Natural killer cell (primary cell): ENCODE data around the gene PXDN. TPM values are rescaled to one million over a fixed set of nuclear protein-coding genes. Genes with fewer than 3 reads are reported as not detected.

ENCODE experiments used
- ATAC-seq, 3 donors: fragments of 150-1000 bp in 2 of 3; fragments of 200-7000 bp in 1 of 3; cut with Tn5 transposase; 1 replicate in 1 of 3; 2 replicates in 2 of 3; pipeline ENCODE4 v1.10.0; 2021; ENCODE audit warnings: mild to moderate bottlenecking in 2 of 3, moderate library complexity in 2 of 3
- DNase-seq, 2 donors: peaks; one replicate each; pipeline versions ENCODE4 v3.0.0 to v3.0.0-alpha.2; 2013 to 2021; ENCODE audit warnings: mixed read lengths in 1 of 2
- H3K27ac ChIP-seq: one replicate; pipeline ENCODE4 v1.5.1; 2013; ENCODE audit warnings: mild to moderate bottlenecking, low read length
- H3K27me3 ChIP-seq: one replicate; pipeline ENCODE4 v1.6.1; 2013; ENCODE audit warnings: low read length; ENCODE audit not compliant: control insufficient read depth, insufficient read depth
- H3K36me3 ChIP-seq: one replicate; pipeline ENCODE4 v1.6.1; 2013; ENCODE audit warnings: low read length; ENCODE audit not compliant: control insufficient read depth, insufficient read depth
- H3K4me1 ChIP-seq: one replicate; pipeline ENCODE4 v1.6.1; 2013; ENCODE audit warnings: low read length; ENCODE audit not compliant: control insufficient read depth, insufficient read depth
- H3K4me3 ChIP-seq: one replicate; pipeline ENCODE4 v1.5.1; 2013; ENCODE audit warnings: low read length
- H3K9me3 ChIP-seq: one replicate; pipeline ENCODE4 v1.6.1; 2013; ENCODE audit warnings: low read length; ENCODE audit not compliant: control insufficient read depth, insufficient read depth
- H3K27ac Mint-ChIP-seq, 2 donors: one replicate each; pipeline ENCODE4 v1.8.0; 2022; ENCODE audit warnings: mild to moderate bottlenecking in 2 of 2, mixed read lengths in 2 of 2, moderate library complexity in 1 of 2
- H3K27me3 Mint-ChIP-seq, 2 donors: one replicate each; pipeline ENCODE4 v1.8.0; 2022; ENCODE audit warnings: low read depth in 2 of 2, mixed read lengths in 2 of 2
- H3K36me3 Mint-ChIP-seq: one replicate; pipeline ENCODE4 v1.8.0; 2022; ENCODE audit warnings: mixed read lengths
- H3K4me1 Mint-ChIP-seq, 2 donors: one replicate each; pipeline ENCODE4 v1.8.0; 2022; ENCODE audit warnings: mixed read lengths in 2 of 2
- H3K4me3 Mint-ChIP-seq: one replicate; pipeline ENCODE4 v1.8.0; 2022; ENCODE audit warnings: mild to moderate bottlenecking, moderate library complexity, mixed read lengths
- H3K9me3 Mint-ChIP-seq, 2 donors: one replicate each; pipeline ENCODE4 v1.8.0; 2022; ENCODE audit warnings: mixed read lengths in 2 of 2
- CTCF ChIP-seq: fragments of 200-600 bp; IDR thresholded peaks from one replicate; pipeline ENCODE4 v1.8.0; 2022; ENCODE audit warnings: antibody characterized with exemption
- WGBS: methylation state at CpG from one replicate; pipeline ENCODE4 v1.1.7; 2013; ENCODE audit warnings: missing lambda C conversion rate; ENCODE audit not compliant: insufficient coverage; 5-methylcytosine and 5-hydroxymethylcytosine counted together
- intact Hi-C: fragments of 100-400 bp; cut with micrococcal nuclease; formaldehyde crosslinking; loops from one replicate; pipeline ENCODE4 v1.14.2; 2022
- total RNA-seq, 4 donors: library from RNA; stranded (reverse); fragments of 120-200 nt in 1 of 4; gene quantifications; one replicate each; pipeline versions ENCODE4 v1.2.3 to v1.2.4, GENCODE V29; 2013 to 2022

The PXDN gene
- total RNA-seq, 3 donors from 2014 or later (not counting 1 experiment from before 2014, with no cell fraction given), result 2.1 to 3.7 (median 2.5) TPM

- H3K4me1 Mint-ChIP-seq, result no peaks in the 10 kb centered on the region
These were observed 52.0 kb downstream of the PXDN start for GRCh38 chr2:1692342-1692741.

GRCh38 chr2:1691366-1691765 lies 52.9 kb downstream of the PXDN start:
- H3K4me1 ChIP-seq, result no peaks in the 10 kb centered on the region
- no peak overlapping the region for H3K4me3 Mint-ChIP-seq
- no peak overlapping the region for H3K27ac Mint-ChIP-seq
- H3K4me3 ChIP-seq, result no peak overlapping the region
- H3K9me3 ChIP-seq, result no peaks in the 10 kb centered on the region
- peaks cover 0 to 4% of the 10 kb centered on the region in 2 donors for H3K27me3 Mint-ChIP-seq
- H3K27ac ChIP-seq, result no peak overlapping the region
- no peaks in the 10 kb centered on the region for H3K4me1 Mint-ChIP-seq
- H3K27me3 ChIP-seq, result no peaks in the 10 kb centered on the region
- no peak for ATAC-seq
- intact Hi-C loops, result no loop called here
- no peaks in the 10 kb centered on the region for H3K36me3 Mint-ChIP-seq
- peaks cover 0 to 2% of the 10 kb centered on the region in 2 donors for H3K9me3 Mint-ChIP-seq
- no peaks in the 10 kb centered on the region for H3K36me3 ChIP-seq
- 87% methylated on average over 9 of the region's 9 CpGs for WGBS
- no peak for TF ChIP-seq CTCF
- DNase-seq, result no peak

More at GRCh38 chr2:1692342-1692741, 52.0 kb downstream of the PXDN start:
- H3K27ac Mint-ChIP-seq, result no peak overlapping the region
- no peak overlapping the region for H3K4me3 Mint-ChIP-seq
- 84% methylated on average over 11 of the region's 11 CpGs for WGBS
- intact Hi-C loops, result no loop called here
- Histone ChIP-seq H3K4me3 (no peak overlapping the region), H3K9me3 (peaks cover 5% of the 10 kb centered on the region), H3K27ac (no peak overlapping the region), H3K36me3 (no peaks in the 10 kb centered on the region), H3K4me1 (no peaks in the 10 kb centered on the region), H3K27me3 (no peaks in the 10 kb centered on the region)
- H3K27me3 Mint-ChIP-seq, result no peaks in the 10 kb centered on the region
- DNase-seq, result no peak
- H3K9me3 Mint-ChIP-seq, result peaks cover 0 to 2% of the 10 kb centered on the region in 2 donors
- no peak for ATAC-seq
- TF ChIP-seq CTCF, result no peak
- H3K36me3 Mint-ChIP-seq, result no peaks in the 10 kb centered on the region

- no peaks in the 10 kb centered on the region for H3K9me3 ChIP-seq
- Mint-ChIP-seq H3K4me3 (no peak overlapping the region), H3K36me3 (no peaks in the 10 kb centered on the region), H3K4me1 (no peaks in the 10 kb centered on the region), H3K27me3 (peaks cover 0 to 6% of the 10 kb centered on the region in 2 donors), H3K9me3 (no peaks in the 10 kb centered on the region), H3K27ac (no peak overlapping the region)
- intact Hi-C loops, result no loop called here
- H3K4me3 ChIP-seq, result no peak overlapping the region
- ATAC-seq (no peak), DNase-seq (no peak)
- H3K27me3 ChIP-seq, result no peaks in the 10 kb centered on the region
- WGBS, result 86% methylated on average over 10 of the region's 10 CpGs
- TF ChIP-seq CTCF, result no peak
- no peaks in the 10 kb centered on the region for H3K36me3 ChIP-seq
- no peaks in the 10 kb centered on the region for H3K4me1 ChIP-seq
- H3K27ac ChIP-seq, result no peak overlapping the region
These were observed 54.1 kb downstream of the PXDN start for GRCh38 chr2:1690056-1690775.

GRCh38 chr2:1688859-1689258 lies 55.5 kb downstream of the PXDN start:
- Histone ChIP-seq H3K9me3 (no peaks in the 10 kb centered on the region), H3K4me3 (no peak overlapping the region), H3K27me3 (no peaks in the 10 kb centered on the region), H3K36me3 (no peaks in the 10 kb centered on the region), H3K27ac (no peak overlapping the region), H3K4me1 (no peaks in the 10 kb centered on the region)
- Mint-ChIP-seq H3K4me3 (no peak overlapping the region), H3K27me3 (peaks cover 0 to 6% of the 10 kb centered on the region in 2 donors), H3K9me3 (no peaks in the 10 kb centered on the region), H3K36me3 (no peaks in the 10 kb centered on the region), H3K27ac (no peak overlapping the region), H3K4me1 (no peaks in the 10 kb centered on the region)
- WGBS, result 93% methylated on average over 8 of the region's 10 CpGs
- ATAC-seq (no peak), DNase-seq (no peak)
- no peak for TF ChIP-seq CTCF
- intact Hi-C loops, result no loop called here
